Erythroblast (primary cell): Measurements from ENCODE around the gene SIGLEC14.

Experiments used
- GATA1 ChIP-seq: IDR thresholded peaks from 2 replicates; pipeline ENCODE4 v1.6.1; 2011; ENCODE audit warnings: low read depth, mild to moderate bottlenecking, control low read depth, low read length, moderate library complexity
- POLR2A ChIP-seq: IDR thresholded peaks from 2 replicates; pipeline ENCODE4 v1.6.1; 2011; ENCODE audit warnings: mild to moderate bottlenecking, low read length

- no peak for TF ChIP-seq POLR2A
- TF ChIP-seq GATA1 = no peak
Observed at GRCh38 chr19:51691074-51691583, 44.5 kb upstream of the SIGLEC14 start.
